Neural crest cell (in vitro differentiated cells): Measurements from ENCODE around the gene ZNF26. TPM values are rescaled to one million over a fixed set of nuclear protein-coding genes. Genes with fewer than 3 reads are reported as not detected.

ENCODE experiments used
- DNase-seq: peaks from one replicate; pipeline ENCODE4 v3.0.0; 2021; ENCODE audit warnings: low read depth, mixed read lengths, low spot score
- H3K27ac Mint-ChIP-seq: one replicate; pipeline ENCODE4 v1.8.0; 2021; ENCODE audit warnings: mild to moderate bottlenecking, mixed read lengths; ENCODE audit not compliant: unreplicated experiment
- H3K27me3 Mint-ChIP-seq: 2 replicates; pipeline ENCODE4 v1.8.0; 2021; ENCODE audit warnings: low read depth, mild to moderate bottlenecking, mixed read lengths
- H3K36me3 Mint-ChIP-seq: 2 replicates; pipeline ENCODE4 v1.8.0; 2021; ENCODE audit warnings: low read depth, mild to moderate bottlenecking, mixed read lengths
- H3K4me1 Mint-ChIP-seq: 2 replicates; pipeline ENCODE4 v1.8.0; 2021; ENCODE audit warnings: mixed read lengths
- H3K4me3 Mint-ChIP-seq: one replicate; pipeline ENCODE4 v1.8.0; 2021; ENCODE audit warnings: mild to moderate bottlenecking, mixed read lengths
- H3K9me3 Mint-ChIP-seq: 2 replicates; pipeline ENCODE4 v1.8.0; 2021; ENCODE audit warnings: mixed read lengths
- total RNA-seq: library from RNA; stranded (reverse); gene quantifications from 2 replicates; pipeline ENCODE4 v1.2.1, GENCODE V29; 2021
- TF ChIP-seq, protein P1 (sequence below): fragments of 200-600 bp; sonication (generic); conservative IDR thresholded peaks from 2 replicates; pipeline ENCODE4 v1.5.0; 2021; ENCODE audit warnings: antibody characterized with exemption, mild to moderate bottlenecking

ZNF26 gene
- total RNA-seq, 1 donor from 2014 or later = 13.5 TPM

DNA sequence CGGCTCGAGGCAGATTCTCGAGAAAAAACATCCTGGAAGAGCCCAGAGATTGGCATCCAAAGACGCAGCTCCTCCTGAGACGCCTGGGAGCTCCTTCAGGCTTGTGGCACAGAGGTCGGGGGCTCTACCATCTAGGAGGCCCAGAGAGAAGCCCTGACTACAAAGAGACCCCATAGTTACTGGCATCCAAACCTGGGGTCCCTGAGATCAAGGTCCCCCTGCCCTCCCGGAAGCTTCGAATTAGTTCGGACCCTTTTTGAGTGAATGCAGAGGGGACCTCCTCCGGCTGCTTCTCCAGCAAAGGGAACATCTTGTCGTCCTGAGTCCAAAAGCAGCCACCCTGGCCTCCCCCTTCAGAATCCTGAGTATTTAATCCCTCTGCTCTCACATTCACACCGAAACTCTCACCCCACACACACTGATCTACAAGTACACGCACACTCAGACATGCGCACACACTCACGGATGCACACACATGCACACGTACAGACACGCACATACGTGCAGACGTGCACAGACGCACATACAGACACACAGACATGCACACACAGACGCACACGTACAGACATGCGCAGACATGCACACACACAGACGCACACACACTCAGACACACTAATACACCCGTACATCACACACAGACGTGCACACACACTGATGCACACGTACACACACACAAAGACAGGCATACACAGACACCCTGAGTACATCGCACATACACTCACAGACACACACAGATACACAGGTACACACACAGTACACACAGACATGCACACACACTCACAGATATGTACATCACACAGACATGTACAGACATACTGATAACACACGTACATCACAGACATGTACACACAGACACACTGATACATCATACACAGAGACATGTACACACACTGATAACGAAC lies 36.0 kb upstream of the ZNF26 start:
- Mint-ChIP-seq H3K4me1 (peaks cover 12% of the 10 kb centered on the region), H3K36me3 (peaks cover 54% of the 10 kb centered on the region), H3K4me3 (no peak overlapping the region), H3K27ac (no peak overlapping the region), H3K9me3 (peaks cover 28% of the 10 kb centered on the region), H3K27me3 (peaks cover 3% of the 10 kb centered on the region)
- DNase-seq = no peak
- TF ChIP-seq, protein P1, sequence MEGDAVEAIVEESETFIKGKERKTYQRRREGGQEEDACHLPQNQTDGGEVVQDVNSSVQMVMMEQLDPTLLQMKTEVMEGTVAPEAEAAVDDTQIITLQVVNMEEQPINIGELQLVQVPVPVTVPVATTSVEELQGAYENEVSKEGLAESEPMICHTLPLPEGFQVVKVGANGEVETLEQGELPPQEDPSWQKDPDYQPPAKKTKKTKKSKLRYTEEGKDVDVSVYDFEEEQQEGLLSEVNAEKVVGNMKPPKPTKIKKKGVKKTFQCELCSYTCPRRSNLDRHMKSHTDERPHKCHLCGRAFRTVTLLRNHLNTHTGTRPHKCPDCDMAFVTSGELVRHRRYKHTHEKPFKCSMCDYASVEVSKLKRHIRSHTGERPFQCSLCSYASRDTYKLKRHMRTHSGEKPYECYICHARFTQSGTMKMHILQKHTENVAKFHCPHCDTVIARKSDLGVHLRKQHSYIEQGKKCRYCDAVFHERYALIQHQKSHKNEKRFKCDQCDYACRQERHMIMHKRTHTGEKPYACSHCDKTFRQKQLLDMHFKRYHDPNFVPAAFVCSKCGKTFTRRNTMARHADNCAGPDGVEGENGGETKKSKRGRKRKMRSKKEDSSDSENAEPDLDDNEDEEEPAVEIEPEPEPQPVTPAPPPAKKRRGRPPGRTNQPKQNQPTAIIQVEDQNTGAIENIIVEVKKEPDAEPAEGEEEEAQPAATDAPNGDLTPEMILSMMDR = no peak

- Mint-ChIP-seq H3K9me3 (peaks cover 22% of the 10 kb centered on the region), H3K27ac (no peak overlapping the region), H3K4me3 (no peak overlapping the region), H3K27me3 (peaks cover 3% of the 10 kb centered on the region), H3K4me1 (peaks cover 16% of the 10 kb centered on the region), H3K36me3 (peaks cover 52% of the 10 kb centered on the region)
- TF ChIP-seq, protein P1 = no peak
- DNase-seq = no peak
These were observed 35.2 kb upstream of the ZNF26 start for GRCh38 chr12:132950844-132951535.

DNA sequence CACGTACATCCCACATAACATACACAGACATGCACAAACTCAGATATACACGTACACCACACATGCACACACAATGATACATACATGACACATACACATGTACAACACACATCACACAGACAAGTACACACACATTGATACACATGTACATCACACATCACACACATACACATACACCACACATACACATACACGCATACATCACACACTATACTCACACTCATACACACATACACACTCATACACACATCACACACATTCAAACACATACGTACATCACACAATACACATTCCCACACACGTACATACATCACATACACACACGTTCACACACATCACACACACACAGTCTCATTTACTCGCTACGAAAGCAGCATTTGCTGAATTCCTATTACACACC lies 34.5 kb upstream of the ZNF26 start:
- H3K4me3 Mint-ChIP-seq = no peak overlapping the region
- peaks cover 23% of the 10 kb centered on the region for H3K4me1 Mint-ChIP-seq
- TF ChIP-seq, protein P1 = no peak
- DNase-seq = no peak
- no peak overlapping the region for H3K27ac Mint-ChIP-seq
- H3K36me3 Mint-ChIP-seq = peaks cover 55% of the 10 kb centered on the region
- peaks cover 22% of the 10 kb centered on the region for H3K9me3 Mint-ChIP-seq
- H3K27me3 Mint-ChIP-seq = peaks cover 3% of the 10 kb centered on the region

- Mint-ChIP-seq H3K4me1 (peaks cover 25% of the 10 kb centered on the region), H3K9me3 (peaks cover 23% of the 10 kb centered on the region), H3K27me3 (peaks cover 3% of the 10 kb centered on the region), H3K27ac (no peak overlapping the region), H3K4me3 (peak overlapping the region; percentile 31), H3K36me3 (peaks cover 56% of the 10 kb centered on the region)
- TF ChIP-seq, protein P1 = no peak
- no peak for DNase-seq
These were observed 33.6 kb upstream of the ZNF26 start for GRCh38 chr12:132952371-132953162.

GRCh38 chr12:132953163-132953425 lies 33.1 kb upstream of the ZNF26 start:
- Mint-ChIP-seq H3K4me1 (peaks cover 25% of the 10 kb centered on the region), H3K4me3 (peak overlapping the region; percentile 31), H3K36me3 (peaks cover 52% of the 10 kb centered on the region), H3K9me3 (peaks cover 20% of the 10 kb centered on the region), H3K27ac (no peak overlapping the region), H3K27me3 (peaks cover 3% of the 10 kb centered on the region)
- TF ChIP-seq, protein P1 = no peak
- DNase-seq = no peak
